IMR-90 (cell line): ENCODE measurements around the gene RAP2B.

ENCODE experiments used
- BHLHE40 ChIP-seq: fragments of 150-350 bp; IDR thresholded peaks from 2 replicates; pipeline ENCODE4 v1.6.1; 2016; ENCODE audit warnings: mild to moderate bottlenecking, low read depth, low read length
- CEBPB ChIP-seq: IDR thresholded peaks from 2 replicates; pipeline ENCODE4 v1.6.1; 2012; ENCODE audit warnings: low read depth, low read length, improper control_type of control experiment
- CHD1 ChIP-seq: IDR thresholded peaks from 2 replicates; pipeline ENCODE4 v1.6.1; 2012; ENCODE audit warnings: low read depth, low read length, improper control_type of control experiment
- ELK1 ChIP-seq: fragments of 150-350 bp; IDR thresholded peaks from 2 replicates; pipeline ENCODE4 v1.6.1; 2016; ENCODE audit warnings: low read depth, mild to moderate bottlenecking, low read length, moderate library complexity, borderline replicate concordance
- MAFK ChIP-seq: IDR thresholded peaks from 2 replicates; pipeline ENCODE4 v1.6.1; 2012; ENCODE audit warnings: low read depth, low read length, improper control_type of control experiment
- MAZ ChIP-seq: IDR thresholded peaks from 2 replicates; pipeline ENCODE4 v1.6.1; 2012; ENCODE audit warnings: low read depth, mild to moderate bottlenecking, low read length, improper control_type of control experiment, moderate library complexity, borderline replicate concordance
- MXI1 ChIP-seq: IDR thresholded peaks from 2 replicates; pipeline ENCODE4 v1.6.1; 2012; ENCODE audit warnings: low read depth, mild to moderate bottlenecking, low read length, moderate library complexity, borderline replicate concordance
- NFE2L2 ChIP-seq: fragments of 150-350 bp; IDR thresholded peaks from 2 replicates; pipeline ENCODE4 v1.6.1; 2016; ENCODE audit warnings: low read depth, mild to moderate bottlenecking, low read length
- POLR2A ChIP-seq: IDR thresholded peaks from 2 replicates; pipeline ENCODE4 v1.6.1; 2012; ENCODE audit warnings: mild to moderate bottlenecking, low read depth, low read length
- RAD21 ChIP-seq: IDR thresholded peaks from 2 replicates; pipeline ENCODE4 v1.6.1; 2012; ENCODE audit warnings: low read length, improper control_type of control experiment
- RFX5 ChIP-seq: IDR thresholded peaks from 2 replicates; pipeline ENCODE4 v1.8.0; 2012; ENCODE audit warnings: low read depth, mild to moderate bottlenecking, low read length, moderate library complexity
- SMC3 ChIP-seq: fragments of 150-350 bp; IDR thresholded peaks from 2 replicates; pipeline ENCODE4 v1.6.1; 2016; ENCODE audit warnings: low read depth, mild to moderate bottlenecking, antibody characterized with exemption, low read length, moderate library complexity
- USF2 ChIP-seq: fragments of 150-350 bp; IDR thresholded peaks from 2 replicates; pipeline ENCODE4 v1.6.1; 2017; ENCODE audit warnings: mild to moderate bottlenecking, antibody characterized with exemption, low read length, low read depth
- TF ChIP-seq, protein P1 (sequence below): conservative IDR thresholded peaks from 2 replicates; pipeline ENCODE4 v1.5.1; 2012; ENCODE audit warnings: mild to moderate bottlenecking, low read depth, low read length, improper control_type of control experiment

DNA sequence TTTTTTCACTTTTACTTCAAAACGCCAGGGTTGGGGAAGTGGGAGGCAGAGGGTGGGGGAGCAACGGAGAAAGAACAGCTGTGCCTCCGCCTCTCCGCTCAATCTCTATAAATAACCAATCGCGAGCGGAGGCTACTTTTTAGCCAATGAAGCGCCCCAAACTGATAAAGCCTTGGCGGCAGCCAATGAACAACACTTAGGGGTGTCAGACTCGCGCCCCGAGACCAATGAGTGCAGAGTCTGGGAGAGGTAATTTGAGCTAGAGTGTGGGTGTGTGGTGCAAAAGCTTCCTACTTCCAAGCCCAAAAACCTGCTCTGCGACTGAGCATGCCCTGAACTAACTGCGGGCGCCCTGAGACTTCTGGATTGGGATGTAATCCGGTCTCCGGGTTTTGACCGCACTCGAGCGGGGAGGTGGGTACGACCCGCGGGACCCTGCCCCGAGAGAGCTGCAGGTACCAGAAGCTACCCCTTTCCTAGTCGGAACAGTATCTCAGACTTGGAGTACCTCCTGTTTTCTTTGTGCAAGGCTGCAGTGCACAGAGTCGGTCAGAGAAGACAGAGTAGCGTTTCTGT lies 800 bp upstream of the RAP2B start:
- TF ChIP-seq, protein P1, sequence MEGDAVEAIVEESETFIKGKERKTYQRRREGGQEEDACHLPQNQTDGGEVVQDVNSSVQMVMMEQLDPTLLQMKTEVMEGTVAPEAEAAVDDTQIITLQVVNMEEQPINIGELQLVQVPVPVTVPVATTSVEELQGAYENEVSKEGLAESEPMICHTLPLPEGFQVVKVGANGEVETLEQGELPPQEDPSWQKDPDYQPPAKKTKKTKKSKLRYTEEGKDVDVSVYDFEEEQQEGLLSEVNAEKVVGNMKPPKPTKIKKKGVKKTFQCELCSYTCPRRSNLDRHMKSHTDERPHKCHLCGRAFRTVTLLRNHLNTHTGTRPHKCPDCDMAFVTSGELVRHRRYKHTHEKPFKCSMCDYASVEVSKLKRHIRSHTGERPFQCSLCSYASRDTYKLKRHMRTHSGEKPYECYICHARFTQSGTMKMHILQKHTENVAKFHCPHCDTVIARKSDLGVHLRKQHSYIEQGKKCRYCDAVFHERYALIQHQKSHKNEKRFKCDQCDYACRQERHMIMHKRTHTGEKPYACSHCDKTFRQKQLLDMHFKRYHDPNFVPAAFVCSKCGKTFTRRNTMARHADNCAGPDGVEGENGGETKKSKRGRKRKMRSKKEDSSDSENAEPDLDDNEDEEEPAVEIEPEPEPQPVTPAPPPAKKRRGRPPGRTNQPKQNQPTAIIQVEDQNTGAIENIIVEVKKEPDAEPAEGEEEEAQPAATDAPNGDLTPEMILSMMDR: no peak
- TF ChIP-seq CEBPB: peak; percentile 28; the same call in 1 of the 2 replicates
- TF ChIP-seq USF2: no peak
- no peak for TF ChIP-seq POLR2A
- TF ChIP-seq SMC3: no peak
- TF ChIP-seq RAD21: 0 out of 2 replicates have a peak, but pooled peaks have one; percentile 12
- no peak for TF ChIP-seq NFE2L2
- TF ChIP-seq RFX5: 0 out of 2 replicates have a peak, but pooled peaks have one; percentile 19
- TF ChIP-seq MAZ: peak; percentile 10; the same call in 1 of the 2 replicates
- TF ChIP-seq CHD1: no peak
- TF ChIP-seq MXI1: no peak
- no peak for TF ChIP-seq BHLHE40
- no peak for TF ChIP-seq ELK1
- TF ChIP-seq MAFK: no peak
